MG63 (cell line): ENCODE measurements around the gene REPS1. TPM values are rescaled to one million over a fixed set of nuclear protein-coding genes. Genes with fewer than 3 reads are reported as not detected.

Experiments
- DNase-seq: peaks from one replicate; pipeline ENCODE4 v3.0.0-alpha.2; 2020
- H3K27me3 ChIP-seq: fragments of 250-450 bp; sonication (Bioruptor Pico); 2 replicates; pipeline ENCODE4 v1.5.1; 2020; ENCODE audit warnings: mild to moderate bottlenecking, moderate library complexity
- H3K36me3 ChIP-seq: fragments of 250-450 bp; sonication (Bioruptor Pico); 2 replicates; pipeline ENCODE4 v1.5.1; 2020; ENCODE audit warnings: mild to moderate bottlenecking, moderate library complexity
- H3K4me3 ChIP-seq: fragments of 250-450 bp; sonication (Bioruptor Pico); 2 replicates; pipeline ENCODE4 v1.5.1; 2020; ENCODE audit warnings: mild to moderate bottlenecking, moderate library complexity
- H3K9me3 ChIP-seq: fragments of 250-450 bp; sonication (Bioruptor Pico); 2 replicates; pipeline ENCODE4 v1.5.1; 2020; ENCODE audit warnings: mild to moderate bottlenecking, moderate library complexity
- total RNA-seq: library from RNA; depleted of rRNA; stranded (reverse); fragments of >200 nt; shearing (Covaris generic); gene quantifications from 2 replicates; pipeline ENCODE4 v1.2.3, GENCODE V29; 2014; ENCODE audit warnings: low replicate concordance

Gene REPS1
- total RNA-seq, 1 experiment from 2014 or later, result 19.9 TPM

GRCh38 chr6:138920906-138921305, 67.1 kb downstream of the REPS1 start:
- H3K36me3 ChIP-seq, result peaks cover 5% of the 10 kb centered on the region
- H3K9me3 ChIP-seq, result no peaks in the 10 kb centered on the region
- no peak overlapping the region for H3K4me3 ChIP-seq
- H3K27me3 ChIP-seq, result no peaks in the 10 kb centered on the region
- DNase-seq, result no peak

- Histone ChIP-seq H3K36me3 (peaks cover 11% of the 10 kb centered on the region), H3K9me3 (no peaks in the 10 kb centered on the region), H3K27me3 (no peaks in the 10 kb centered on the region), H3K4me3 (no peak overlapping the region)
- DNase-seq, result no peak
Measured at GRCh38 chr6:138914701-138915100, 73.4 kb downstream of the REPS1 start.

- no peaks in the 10 kb centered on the region for H3K27me3 ChIP-seq
- H3K4me3 ChIP-seq, result no peak overlapping the region
- no peaks in the 10 kb centered on the region for H3K9me3 ChIP-seq
- DNase-seq, result no peak
- peaks cover 17% of the 10 kb centered on the region for H3K36me3 ChIP-seq
Measured at GRCh38 chr6:138912308-138912707, 75.7 kb downstream of the REPS1 start.

DNA sequence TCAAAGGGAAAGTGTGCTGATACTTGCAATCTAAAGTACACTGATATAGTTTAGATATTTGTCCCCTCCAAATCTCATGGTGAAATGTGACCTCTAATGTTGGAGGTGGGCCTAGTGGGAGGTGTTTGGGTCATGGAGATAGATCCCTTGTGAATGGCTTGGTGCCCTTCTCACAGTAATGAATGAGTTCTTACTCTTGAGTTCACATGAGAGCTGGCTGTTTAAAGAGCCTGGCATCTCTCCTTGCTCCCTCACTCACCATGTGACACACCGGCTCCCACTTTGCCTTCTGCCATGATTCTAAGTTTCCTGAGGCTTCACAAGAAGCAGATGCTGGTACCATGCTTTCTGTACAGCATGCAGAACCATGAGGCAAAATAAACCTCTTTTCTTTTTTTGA, 78.1 kb downstream of the REPS1 start:
- DNase-seq, result no peak
- Histone ChIP-seq H3K27me3 (no peaks in the 10 kb centered on the region), H3K4me3 (no peak overlapping the region), H3K9me3 (no peaks in the 10 kb centered on the region), H3K36me3 (peaks cover 20% of the 10 kb centered on the region)

DNA sequence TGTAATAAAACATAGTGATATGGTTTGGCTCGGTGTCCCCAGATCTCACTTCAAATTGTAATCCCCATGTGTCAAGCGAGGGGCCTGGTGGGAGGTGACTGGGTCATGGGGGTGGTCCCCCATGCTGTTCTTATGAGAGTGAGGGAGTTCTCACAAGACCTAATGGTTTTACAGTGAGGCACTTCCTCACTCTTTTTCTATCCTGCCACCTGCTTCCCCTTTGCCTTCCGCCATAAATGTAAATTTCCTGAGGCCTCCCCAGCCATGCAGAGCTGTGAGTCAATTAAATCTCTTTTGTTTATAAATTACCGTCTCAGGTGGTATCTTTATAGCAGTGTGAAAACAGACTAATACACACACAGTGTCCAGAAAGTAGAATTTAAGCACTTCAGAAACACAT, 78.5 kb downstream of the REPS1 start:
- peaks cover 20% of the 10 kb centered on the region; the same call in 1 of the 2 replicates for H3K36me3 ChIP-seq
- no peak for DNase-seq

GRCh38 chr6:138907167-138907566, 80.9 kb downstream of the REPS1 start:
- Histone ChIP-seq H3K27me3 (no peaks in the 10 kb centered on the region), H3K4me3 (no peak overlapping the region), H3K9me3 (no peaks in the 10 kb centered on the region), H3K36me3 (peaks cover 21% of the 10 kb centered on the region; the same call in 1 of the 2 replicates)
- no peak for DNase-seq

More for the DNA sequence above, 78.5 kb downstream of the REPS1 start:
- no peaks in the 10 kb centered on the region for H3K27me3 ChIP-seq
- no peak overlapping the region for H3K4me3 ChIP-seq
- H3K9me3 ChIP-seq, result no peaks in the 10 kb centered on the region

DNA sequence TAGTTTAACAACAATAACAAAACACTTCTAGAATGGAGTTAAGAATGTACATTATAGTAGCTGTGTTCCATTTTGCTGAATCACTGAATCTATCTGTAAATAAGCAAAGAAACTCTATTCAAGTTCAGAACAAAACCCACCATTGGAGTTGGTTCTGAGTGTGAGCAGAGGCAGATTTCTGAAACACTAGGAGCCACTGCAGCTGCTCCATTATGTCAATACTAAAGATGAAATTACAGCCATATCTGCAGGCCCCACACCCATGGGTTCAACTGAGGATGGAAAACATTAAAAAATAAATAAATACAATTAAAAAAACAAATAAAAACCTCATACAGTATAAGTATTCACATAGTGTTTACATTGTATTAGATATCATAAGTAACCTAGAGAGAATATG, 91.0 kb downstream of the REPS1 start:
- DNase-seq, result no peak
- Histone ChIP-seq H3K27me3 (no peaks in the 10 kb centered on the region), H3K9me3 (no peaks in the 10 kb centered on the region), H3K4me3 (no peak overlapping the region), H3K36me3 (peaks cover 3% of the 10 kb centered on the region; the same call in 1 of the 2 replicates)

DNA sequence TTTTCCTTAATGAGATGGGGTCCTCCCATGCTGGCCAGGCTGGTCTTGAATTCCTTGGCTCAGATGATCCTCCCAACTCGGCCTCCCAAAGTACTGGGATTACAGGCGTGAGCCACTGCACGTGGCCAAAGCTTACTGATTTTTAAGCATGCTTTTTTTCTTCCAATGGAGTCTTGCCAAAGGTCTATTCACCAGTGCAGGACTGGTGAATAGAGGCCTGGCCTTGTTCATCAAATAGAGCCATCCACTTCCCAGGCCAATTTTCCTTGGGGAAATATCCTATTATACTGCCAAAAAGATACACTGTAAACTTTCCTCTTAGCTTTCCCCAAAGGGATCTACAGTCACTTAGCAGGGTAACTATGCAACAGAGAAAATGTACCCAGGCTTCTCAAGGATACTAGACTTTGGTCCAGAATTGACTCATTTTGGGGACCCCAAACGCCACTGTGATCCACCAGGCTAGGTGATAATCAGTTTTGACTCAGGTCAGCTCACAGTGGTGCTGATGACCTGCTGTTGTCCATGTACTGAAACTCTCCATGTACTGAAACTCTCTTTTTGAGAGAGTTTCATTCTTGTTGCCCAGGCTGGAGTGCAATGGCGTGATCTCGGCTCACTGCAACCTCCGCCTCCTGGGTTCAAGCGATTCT, 91.8 kb downstream of the REPS1 start:
- no peak for DNase-seq
- Histone ChIP-seq H3K9me3 (no peaks in the 10 kb centered on the region), H3K4me3 (no peak overlapping the region)

GRCh38 chr6:138891255-138891986, 96.6 kb downstream of the REPS1 start:
- Histone ChIP-seq H3K36me3 (no peaks in the 10 kb centered on the region), H3K27me3 (no peaks in the 10 kb centered on the region), H3K4me3 (no peak overlapping the region), H3K9me3 (no peaks in the 10 kb centered on the region)
- no peak for DNase-seq

More for the DNA sequence above, 91.8 kb downstream of the REPS1 start:
- Histone ChIP-seq H3K27me3 (no peaks in the 10 kb centered on the region), H3K36me3 (peaks cover 3% of the 10 kb centered on the region; the same call in 1 of the 2 replicates)

GRCh38 chr6:138885156-138885819, 102.8 kb downstream of the REPS1 start:
- no peaks in the 10 kb centered on the region for H3K9me3 ChIP-seq
- no peaks in the 10 kb centered on the region for H3K27me3 ChIP-seq
- DNase-seq, result no peak
- H3K36me3 ChIP-seq, result no peaks in the 10 kb centered on the region
- no peak overlapping the region for H3K4me3 ChIP-seq

GRCh38 chr6:138882369-138883017, 105.6 kb downstream of the REPS1 start:
- DNase-seq, result no peak
- Histone ChIP-seq H3K36me3 (no peaks in the 10 kb centered on the region), H3K27me3 (no peaks in the 10 kb centered on the region), H3K4me3 (no peak overlapping the region), H3K9me3 (no peaks in the 10 kb centered on the region)

GRCh38 chr6:138873191-138873590, 114.9 kb downstream of the REPS1 start:
- Histone ChIP-seq H3K27me3 (no peaks in the 10 kb centered on the region), H3K9me3 (no peaks in the 10 kb centered on the region), H3K4me3 (no peak overlapping the region), H3K36me3 (no peaks in the 10 kb centered on the region)
- DNase-seq, result no peak

DNA sequence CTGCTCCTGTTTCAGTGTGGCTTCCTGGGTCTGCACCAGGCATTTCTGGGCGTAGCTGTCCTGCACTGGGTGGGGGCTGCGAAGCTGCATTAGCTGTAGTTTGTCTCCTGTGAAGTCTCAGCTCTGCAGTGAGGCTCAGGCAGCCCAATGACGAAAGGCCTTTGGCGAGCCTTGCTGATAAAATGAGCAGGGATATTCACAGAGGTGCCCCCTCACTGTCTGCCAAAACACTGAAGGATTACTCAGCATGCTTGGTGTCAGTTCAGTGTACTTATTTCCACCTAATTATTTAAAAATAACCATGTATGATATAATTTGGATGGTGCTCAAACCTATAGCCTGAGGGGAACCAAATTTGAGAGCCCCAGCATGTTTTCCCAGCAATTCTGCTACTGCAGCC, 118.7 kb downstream of the REPS1 start:
- Histone ChIP-seq H3K27me3 (no peaks in the 10 kb centered on the region), H3K4me3 (no peak overlapping the region), H3K36me3 (no peaks in the 10 kb centered on the region), H3K9me3 (no peaks in the 10 kb centered on the region)
- DNase-seq, result peak; percentile 72

DNA sequence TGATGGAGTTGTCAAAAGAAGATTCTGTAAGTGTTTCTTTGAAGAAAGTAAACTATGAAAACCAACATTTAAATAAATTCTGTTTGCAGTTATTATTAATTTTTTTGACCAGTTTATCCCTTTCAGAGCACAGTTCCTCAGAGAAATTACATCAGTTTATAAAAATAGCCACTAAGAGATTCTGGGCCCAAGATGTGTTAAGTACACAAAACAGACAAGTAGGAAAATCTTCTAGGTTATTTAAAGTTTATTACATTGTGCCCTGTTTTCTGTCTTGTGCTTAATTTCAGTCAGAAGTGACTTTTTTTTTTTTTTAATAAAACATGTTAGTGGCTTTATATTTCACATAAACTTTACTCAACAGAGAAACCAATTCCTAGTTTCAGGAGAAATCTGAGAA, 119.9 kb downstream of the REPS1 start:
- Histone ChIP-seq H3K36me3 (no peaks in the 10 kb centered on the region), H3K9me3 (no peaks in the 10 kb centered on the region), H3K27me3 (no peaks in the 10 kb centered on the region), H3K4me3 (no peak overlapping the region)
- no peak for DNase-seq

DNA sequence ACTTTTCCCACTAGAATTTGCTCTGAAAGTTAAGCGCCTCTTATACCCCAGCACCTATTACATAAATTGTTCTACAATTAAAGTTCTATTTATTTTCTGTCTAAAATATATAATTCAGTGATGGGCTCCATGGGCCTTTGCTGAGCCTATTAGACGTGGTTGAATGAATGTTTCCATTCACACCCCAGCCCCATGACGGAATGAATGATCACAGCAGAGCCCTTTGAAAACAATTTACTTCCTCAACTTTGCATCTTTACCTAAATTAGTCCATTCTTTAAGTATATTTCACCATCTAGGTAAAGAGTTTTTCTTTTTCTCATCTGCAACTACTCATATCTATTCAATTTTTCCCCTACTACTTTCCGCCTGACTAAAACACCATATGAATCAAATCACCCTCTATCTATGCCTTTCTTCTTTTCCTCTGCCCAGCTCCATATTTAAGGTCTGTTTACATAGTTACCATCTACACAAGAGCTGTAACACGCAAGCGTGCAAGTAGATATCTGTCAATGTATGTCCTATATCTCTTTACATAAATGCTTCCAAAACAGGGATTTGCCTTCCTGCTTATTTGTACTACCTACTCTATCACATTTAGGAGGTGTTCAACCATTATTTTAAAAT, 122.5 kb downstream of the REPS1 start:
- Histone ChIP-seq H3K27me3 (no peaks in the 10 kb centered on the region), H3K4me3 (no peak overlapping the region), H3K9me3 (no peaks in the 10 kb centered on the region)

GRCh38 chr6:138864343-138864890, 123.6 kb downstream of the REPS1 start:
- DNase-seq, result no peak
- Histone ChIP-seq H3K36me3 (no peaks in the 10 kb centered on the region), H3K4me3 (no peak overlapping the region), H3K9me3 (no peaks in the 10 kb centered on the region), H3K27me3 (no peaks in the 10 kb centered on the region)

More for the DNA sequence above, 122.5 kb downstream of the REPS1 start:
- H3K36me3 ChIP-seq, result no peaks in the 10 kb centered on the region
- no peak for DNase-seq
